Measurements from ENCODE around the gene TPO.
"Not testable (repeated sequence)": the region's sequence is repeated elsewhere in the genome, so short reads cannot be mapped to it uniquely, and the experiment has no call there.

The TPO gene

GRCh38 chr2:1486670-1487069 is 73.4 kb downstream of the TPO start:
- no peak for DNase-seq

- DNase-seq, result no peak
Measured at GRCh38 chr2:1487758-1488157, 74.5 kb downstream of the TPO start.

- DNase-seq, result no peak
Measured at GRCh38 chr2:1488181-1488671, 75.0 kb downstream of the TPO start.

- DNase-seq, result no peak
Measured at GRCh38 chr2:1488851-1489250, 75.6 kb downstream of the TPO start.

- no peak for DNase-seq
Measured at GRCh38 chr2:1489486-1489885, 76.2 kb downstream of the TPO start.

- DNase-seq, result not testable (repeated sequence)
Measured at GRCh38 chr2:1490381-1490780, 77.1 kb downstream of the TPO start.

GRCh38 chr2:1491751-1492150 is 78.5 kb downstream of the TPO start:
- DNase-seq, result no peak

GRCh38 chr2:1492231-1492630 is 79.0 kb downstream of the TPO start:
- not testable (repeated sequence) for DNase-seq

GRCh38 chr2:1492711-1493430 is 79.6 kb downstream of the TPO start:
- DNase-seq, result peak; percentile 16

- no peak for DNase-seq
Measured at GRCh38 chr2:1493431-1494126, 80.3 kb downstream of the TPO start.

- no peak for DNase-seq
Measured at GRCh38 chr2:1494257-1494656, 81.0 kb downstream of the TPO start.

- DNase-seq, result no peak
Measured at GRCh38 chr2:1494906-1495305, 81.6 kb downstream of the TPO start.

- DNase-seq, result no peak
Measured at GRCh38 chr2:1495676-1496358, 82.6 kb downstream of the TPO start.

- no peak for DNase-seq
Measured at GRCh38 chr2:1496359-1496821, 83.1 kb downstream of the TPO start.

- no peak for DNase-seq
Measured at GRCh38 chr2:1497122-1497611, 83.9 kb downstream of the TPO start.

GRCh38 chr2:1498176-1498575 is 84.9 kb downstream of the TPO start:
- no peak for DNase-seq

- no peak for DNase-seq
Measured at GRCh38 chr2:1499033-1499795, 86.0 kb downstream of the TPO start.

GRCh38 chr2:1501038-1501851 is 88.0 kb downstream of the TPO start:
- no peak for DNase-seq

- no peak for DNase-seq
Measured at GRCh38 chr2:1501991-1502390, 88.7 kb downstream of the TPO start.

- no peak for DNase-seq
Measured at GRCh38 chr2:1502891-1503304, 89.6 kb downstream of the TPO start.

Measured in right kidney (tissue), 1 donor.